DOHH2 (cell line): ENCODE measurements around the gene RABL2B.

Source experiments
- CTCF ChIP-seq: fragments of 200-600 bp; sonication (generic); IDR thresholded peaks from one replicate; pipeline ENCODE4 v1.5.1; 2014; ENCODE audit warnings: antibody characterized with exemption, mild to moderate bottlenecking, low read depth, low read length; ENCODE audit not compliant: poor library complexity, severe bottlenecking
- EZH2phosphoT487 ChIP-seq: fragments of 200-600 bp; sonication (generic); IDR thresholded peaks from 2 replicates; pipeline ENCODE4 v1.6.1; 2017; ENCODE audit warnings: borderline replicate concordance, mild to moderate bottlenecking, antibody characterized with exemption, low read length, moderate library complexity, mixed read lengths

- no peak for TF ChIP-seq CTCF
- no peak for TF ChIP-seq EZH2phosphoT487
Measured at GRCh38 chr22:50739279-50739691, 44.2 kb downstream of the RABL2B start.
